Measurements from ENCODE around the gene SCYL1.

GRCh38 chr11:65538232-65538914, 13.5 kb downstream of the SCYL1 start:
- TF ChIP-seq CTCF (IDR thresholded peaks at IDR 0.05) (no peak), EP300 (IDR thresholded peaks at IDR 0.05) (no peak)
